NT2/D1 (cell line): Measurements from ENCODE around the gene C9orf152.

ENCODE experiments used
- SUZ12 ChIP-seq: IDR thresholded peaks from 2 replicates; pipeline ENCODE4 v1.6.1; 2011; ENCODE audit not compliant: insufficient read length, insufficient read depth; ENCODE audit errors: extremely low read depth
- YY1 ChIP-seq: IDR thresholded peaks from 2 replicates; pipeline ENCODE4 v1.6.1; 2011; ENCODE audit not compliant: insufficient read length, insufficient read depth
- ZNF274 ChIP-seq: IDR thresholded peaks from 2 replicates; pipeline ENCODE4 v1.6.1; 2011; ENCODE audit warnings: mild to moderate bottlenecking, low read depth, low read length

GRCh38 chr9:110246214-110246613 is 38.3 kb upstream of the C9orf152 start:
- TF ChIP-seq YY1 (no peak), SUZ12 (no peak), ZNF274 (no peak)
